ENCODE data around the gene MAP3K7CL.
"Not testable (repeated sequence)": the region's sequence is repeated elsewhere in the genome, so short reads cannot be mapped to it uniquely, and the experiment has no call there.

The MAP3K7CL gene

GRCh38 chr21:29154270-29154669 lies 23.8 kb downstream of the MAP3K7CL start:
- Histone ChIP-seq H3K9me3 (ENCODE audit: control insufficient read depth, insufficient read depth, low read depth, low read length) (no peaks in the 10 kb centered on the region), H3K9ac (ENCODE audit: low read length) (no peak overlapping the region), H3K27me3 (ENCODE audit: control insufficient read depth, insufficient read depth, low read length) (no peaks in the 10 kb centered on the region), H3K4me3 (ENCODE audit: low read depth, low read length) (no peak overlapping the region), H3K4me1 (ENCODE audit: control insufficient read depth, insufficient read depth, low read length) (no peaks in the 10 kb centered on the region), H3K36me3 (ENCODE audit: control insufficient read depth, insufficient read depth, low read length) (no peaks in the 10 kb centered on the region), H3K27ac (ENCODE audit: low read depth, low read length) (no peak overlapping the region)

- H3K36me3 ChIP-seq (ENCODE audit: control insufficient read depth, insufficient read depth, low read length) = no peaks in the 10 kb centered on the region
- no peaks in the 10 kb centered on the region for H3K27me3 ChIP-seq (ENCODE audit: control insufficient read depth, insufficient read depth, low read length)
- no peaks in the 10 kb centered on the region for H3K9me3 ChIP-seq (ENCODE audit: control insufficient read depth, insufficient read depth, low read depth, low read length)
- no peak overlapping the region for H3K27ac ChIP-seq (ENCODE audit: low read depth, low read length)
- no peak overlapping the region for H3K9ac ChIP-seq (ENCODE audit: low read length)
- no peaks in the 10 kb centered on the region for H3K4me1 ChIP-seq (ENCODE audit: control insufficient read depth, insufficient read depth, low read length)
- peak overlapping the region; percentile 24; the same call in 1 of the 2 replicates for H3K4me3 ChIP-seq (ENCODE audit: low read depth, low read length)
These were observed 24.9 kb downstream of the MAP3K7CL start for GRCh38 chr21:29155118-29155932.

- H3K4me1 ChIP-seq (ENCODE audit: control insufficient read depth, insufficient read depth, low read length) = no peaks in the 10 kb centered on the region
- H3K9me3 ChIP-seq (ENCODE audit: control insufficient read depth, insufficient read depth, low read depth, low read length) = no peaks in the 10 kb centered on the region
- no peak overlapping the region for H3K27ac ChIP-seq (ENCODE audit: low read depth, low read length)
- no peak overlapping the region for H3K4me3 ChIP-seq (ENCODE audit: low read depth, low read length)
- H3K36me3 ChIP-seq (ENCODE audit: control insufficient read depth, insufficient read depth, low read length) = no peaks in the 10 kb centered on the region
- H3K27me3 ChIP-seq (ENCODE audit: control insufficient read depth, insufficient read depth, low read length) = no peaks in the 10 kb centered on the region
- H3K9ac ChIP-seq (ENCODE audit: low read length) = no peak overlapping the region
These were observed 25.5 kb downstream of the MAP3K7CL start for GRCh38 chr21:29155933-29156260.

- H3K27me3 ChIP-seq (ENCODE audit: control insufficient read depth, insufficient read depth, low read length) = no peaks in the 10 kb centered on the region
- no peak overlapping the region for H3K9ac ChIP-seq (ENCODE audit: low read length)
- no peak overlapping the region for H3K27ac ChIP-seq (ENCODE audit: low read depth, low read length)
- H3K4me1 ChIP-seq (ENCODE audit: control insufficient read depth, insufficient read depth, low read length) = no peaks in the 10 kb centered on the region
- H3K36me3 ChIP-seq (ENCODE audit: control insufficient read depth, insufficient read depth, low read length) = no peaks in the 10 kb centered on the region
- no peak overlapping the region for H3K4me3 ChIP-seq (ENCODE audit: low read depth, low read length)
- H3K9me3 ChIP-seq (ENCODE audit: control insufficient read depth, insufficient read depth, low read depth, low read length) = no peaks in the 10 kb centered on the region
These were observed 26.6 kb downstream of the MAP3K7CL start for GRCh38 chr21:29157080-29157479.

GRCh38 chr21:29159842-29160241 lies 29.4 kb downstream of the MAP3K7CL start:
- Histone ChIP-seq H3K9ac (ENCODE audit: low read length) (no peak overlapping the region), H3K9me3 (ENCODE audit: control insufficient read depth, insufficient read depth, low read depth, low read length) (no peaks in the 10 kb centered on the region), H3K4me1 (ENCODE audit: control insufficient read depth, insufficient read depth, low read length) (no peaks in the 10 kb centered on the region), H3K27me3 (ENCODE audit: control insufficient read depth, insufficient read depth, low read length) (no peaks in the 10 kb centered on the region), H3K27ac (ENCODE audit: low read depth, low read length) (no peak overlapping the region), H3K36me3 (ENCODE audit: control insufficient read depth, insufficient read depth, low read length) (no peaks in the 10 kb centered on the region), H3K4me3 (ENCODE audit: low read depth, low read length) (no peak overlapping the region)

- H3K27ac ChIP-seq (ENCODE audit: low read depth, low read length); H3K4me3 ChIP-seq (ENCODE audit: low read depth, low read length); H3K4me1 ChIP-seq (ENCODE audit: control insufficient read depth, insufficient read depth, low read length); H3K27me3 ChIP-seq (ENCODE audit: control insufficient read depth, insufficient read depth, low read length); H3K36me3 ChIP-seq (ENCODE audit: control insufficient read depth, insufficient read depth, low read length); H3K9ac ChIP-seq (ENCODE audit: low read length); H3K9me3 ChIP-seq (ENCODE audit: control insufficient read depth, insufficient read depth, low read depth, low read length): not testable (repeated sequence)
These were observed 32.4 kb downstream of the MAP3K7CL start for GRCh38 chr21:29162825-29163224.

GRCh38 chr21:29163341-29164115 lies 33.1 kb downstream of the MAP3K7CL start:
- no peak overlapping the region for H3K4me3 ChIP-seq (ENCODE audit: low read depth, low read length)
- no peak overlapping the region for H3K27ac ChIP-seq (ENCODE audit: low read depth, low read length)
- no peak overlapping the region for H3K9ac ChIP-seq (ENCODE audit: low read length)
- H3K27me3 ChIP-seq (ENCODE audit: control insufficient read depth, insufficient read depth, low read length) = no peaks in the 10 kb centered on the region
- H3K4me1 ChIP-seq (ENCODE audit: control insufficient read depth, insufficient read depth, low read length) = no peaks in the 10 kb centered on the region
- H3K9me3 ChIP-seq (ENCODE audit: control insufficient read depth, insufficient read depth, low read depth, low read length) = no peaks in the 10 kb centered on the region
- no peaks in the 10 kb centered on the region for H3K36me3 ChIP-seq (ENCODE audit: control insufficient read depth, insufficient read depth, low read length)

GRCh38 chr21:29164323-29164942 lies 34.0 kb downstream of the MAP3K7CL start:
- H3K27ac ChIP-seq (ENCODE audit: low read depth, low read length) = no peak overlapping the region
- no peak overlapping the region for H3K4me3 ChIP-seq (ENCODE audit: low read depth, low read length)
- no peaks in the 10 kb centered on the region for H3K4me1 ChIP-seq (ENCODE audit: control insufficient read depth, insufficient read depth, low read length)
- no peaks in the 10 kb centered on the region for H3K36me3 ChIP-seq (ENCODE audit: control insufficient read depth, insufficient read depth, low read length)
- no peak overlapping the region for H3K9ac ChIP-seq (ENCODE audit: low read length)
- no peaks in the 10 kb centered on the region for H3K9me3 ChIP-seq (ENCODE audit: control insufficient read depth, insufficient read depth, low read depth, low read length)
- H3K27me3 ChIP-seq (ENCODE audit: control insufficient read depth, insufficient read depth, low read length) = no peaks in the 10 kb centered on the region

GRCh38 chr21:29166323-29166722 lies 35.9 kb downstream of the MAP3K7CL start:
- H3K4me3 ChIP-seq (ENCODE audit: low read depth, low read length) = no peak overlapping the region

GRCh38 chr21:29166853-29167252 lies 36.4 kb downstream of the MAP3K7CL start:
- Histone ChIP-seq H3K4me1 (ENCODE audit: control insufficient read depth, insufficient read depth, low read length) (no peaks in the 10 kb centered on the region), H3K27ac (ENCODE audit: low read depth, low read length) (no peak overlapping the region), H3K9ac (ENCODE audit: low read length) (no peak overlapping the region), H3K27me3 (ENCODE audit: control insufficient read depth, insufficient read depth, low read length) (no peaks in the 10 kb centered on the region), H3K36me3 (ENCODE audit: control insufficient read depth, insufficient read depth, low read length) (no peaks in the 10 kb centered on the region), H3K9me3 (ENCODE audit: control insufficient read depth, insufficient read depth, low read depth, low read length) (no peaks in the 10 kb centered on the region), H3K4me3 (ENCODE audit: low read depth, low read length) (no peak overlapping the region)

More at GRCh38 chr21:29166323-29166722, 35.9 kb downstream of the MAP3K7CL start:
- no peak overlapping the region for H3K9ac ChIP-seq (ENCODE audit: low read length)
- H3K4me1 ChIP-seq (ENCODE audit: control insufficient read depth, insufficient read depth, low read length) = no peaks in the 10 kb centered on the region
- H3K27ac ChIP-seq (ENCODE audit: low read depth, low read length) = no peak overlapping the region
- no peaks in the 10 kb centered on the region for H3K27me3 ChIP-seq (ENCODE audit: control insufficient read depth, insufficient read depth, low read length)
- no peaks in the 10 kb centered on the region for H3K36me3 ChIP-seq (ENCODE audit: control insufficient read depth, insufficient read depth, low read length)
- no peaks in the 10 kb centered on the region for H3K9me3 ChIP-seq (ENCODE audit: control insufficient read depth, insufficient read depth, low read depth, low read length)

- not testable (repeated sequence) for H3K4me1 ChIP-seq (ENCODE audit: control insufficient read depth, insufficient read depth, low read length); H3K9ac ChIP-seq (ENCODE audit: low read length); H3K27ac ChIP-seq (ENCODE audit: low read depth, low read length); H3K9me3 ChIP-seq (ENCODE audit: control insufficient read depth, insufficient read depth, low read depth, low read length); H3K27me3 ChIP-seq (ENCODE audit: control insufficient read depth, insufficient read depth, low read length); H3K4me3 ChIP-seq (ENCODE audit: low read depth, low read length); H3K36me3 ChIP-seq (ENCODE audit: control insufficient read depth, insufficient read depth, low read length)
These were observed 37.0 kb downstream of the MAP3K7CL start for GRCh38 chr21:29167481-29167880.
